ENCODE measurements around the gene UBAC2. TPM values are rescaled to one million over a fixed set of nuclear protein-coding genes. Genes with fewer than 3 reads are reported as not detected.
A peak's percentile ranks its signal among the peaks of the same experiment; 100 is the strongest.

UBAC2 gene
- total RNA-seq, 2 experiments from 2014 or later: 26.8 to 28.5 TPM

GRCh38 chr13:99432609-99433542 is 232.2 kb downstream of the UBAC2 start:
- Histone ChIP-seq H3K4me1 (ENCODE audit: insufficient read depth, low read length, poor library complexity, severe bottlenecking) (peaks cover 25% of the 10 kb centered on the region), H3K79me2 (ENCODE audit: insufficient read depth, low read depth, low read length) (no peaks in the 10 kb centered on the region), H3K4me2 (ENCODE audit: low read length) (peak overlapping the region; percentile 71), H4K20me1 (ENCODE audit: insufficient read depth, low read length) (no peaks in the 10 kb centered on the region), H3K9me3 (ENCODE audit: low read length) (no peaks in the 10 kb centered on the region), H3K4me3 (ENCODE audit: low read depth, low read length, poor library complexity, severe bottlenecking) (peak overlapping the region; percentile 18), H3K9me2 (ENCODE audit: insufficient read depth, low read length) (no peaks in the 10 kb centered on the region), H3K36me3 (ENCODE audit: insufficient read depth, low read length) (no peaks in the 10 kb centered on the region), H3K27ac (ENCODE audit: low read depth, low read length, poor library complexity, severe bottlenecking) (no peak overlapping the region), H2AFZ (ENCODE audit: low read length) (peak overlapping the region; percentile 26; the same call in 1 of the 2 replicates)
- peak; percentile 28 for DNase-seq (ENCODE audit: low spot score)
- POLR2A ChIA-PET: no interaction called here
- CTCF ChIA-PET (ENCODE audit: unreplicated experiment): no interaction called here
- no TSS peak for BruUV-seq (replicated peaks)
- TF ChIP-seq EZH2phosphoT487 (IDR thresholded peaks at IDR 0.05; ENCODE audit: borderline replicate concordance, low read depth, low read length) (no peak), CTCF (conservative IDR thresholded peaks at IDR 0.05; ENCODE audit: low read length) (no peak)
- intact Hi-C loops (cut with micrococcal nuclease; ENCODE audit: unreplicated experiment): no loop called here

- ChIA-PET CTCF (ENCODE audit: unreplicated experiment) (no interaction called here), POLR2A (no interaction called here)
- H3K36me3 ChIP-seq (ENCODE audit: insufficient read depth, low read length): no peaks in the 10 kb centered on the region
- no peak for DNase-seq (ENCODE audit: low spot score)
- no TSS peak for BruUV-seq (replicated peaks)
- H2AFZ ChIP-seq (ENCODE audit: low read length): no peak overlapping the region
- H3K4me2 ChIP-seq (ENCODE audit: low read length): peak overlapping the region; percentile 71; the same call in 1 of the 2 replicates
- H3K9me2 ChIP-seq (ENCODE audit: insufficient read depth, low read length): no peaks in the 10 kb centered on the region
- no peak for TF ChIP-seq CTCF (conservative IDR thresholded peaks at IDR 0.05; ENCODE audit: low read length)
- no peak for TF ChIP-seq EZH2phosphoT487 (IDR thresholded peaks at IDR 0.05; ENCODE audit: borderline replicate concordance, low read depth, low read length)
- H4K20me1 ChIP-seq (ENCODE audit: insufficient read depth, low read length): no peaks in the 10 kb centered on the region
- intact Hi-C loops (cut with micrococcal nuclease; ENCODE audit: unreplicated experiment): no loop called here
- H3K79me2 ChIP-seq (ENCODE audit: insufficient read depth, low read depth, low read length): no peaks in the 10 kb centered on the region
- H3K4me3 ChIP-seq (ENCODE audit: low read depth, low read length, poor library complexity, severe bottlenecking): no peak overlapping the region
- H3K9me3 ChIP-seq (ENCODE audit: low read length): no peaks in the 10 kb centered on the region
- peaks cover 25% of the 10 kb centered on the region for H3K4me1 ChIP-seq (ENCODE audit: insufficient read depth, low read length, poor library complexity, severe bottlenecking)
- no peak overlapping the region for H3K27ac ChIP-seq (ENCODE audit: low read depth, low read length, poor library complexity, severe bottlenecking)
Measured at GRCh38 chr13:99433543-99434075, 233.0 kb downstream of the UBAC2 start.

All from OCI-LY7 (cell line).